GM21786 (cell line): ENCODE data around the gene GABRG3.

Experiments used
- ATAC-seq: cut with Tn5 transposase; IDR thresholded peaks from one replicate; pipeline ENCODE4 v1.9.1; 2021; ENCODE audit not compliant: unreplicated experiment

The GABRG3 gene

GRCh38 chr15:27457766-27458165 is 486.8 kb downstream of the GABRG3 start:
- no peak for ATAC-seq

- no peak for ATAC-seq
Measured at GRCh38 chr15:27458345-27459084, 487.5 kb downstream of the GABRG3 start.

GRCh38 chr15:27459836-27460235 is 488.9 kb downstream of the GABRG3 start:
- no peak for ATAC-seq

- ATAC-seq = no peak
Measured at GRCh38 chr15:27461181-27461580, 490.2 kb downstream of the GABRG3 start.

- no peak for ATAC-seq
Measured at GRCh38 chr15:27463525-27464088, 492.6 kb downstream of the GABRG3 start.

GRCh38 chr15:27464941-27465612 is 494.1 kb downstream of the GABRG3 start:
- ATAC-seq = no peak

- no peak for ATAC-seq
Measured at GRCh38 chr15:27466758-27467157, 495.8 kb downstream of the GABRG3 start.

- ATAC-seq = no peak
Measured at GRCh38 chr15:27468151-27468591, 497.2 kb downstream of the GABRG3 start.

GRCh38 chr15:27473845-27474244 is 502.9 kb downstream of the GABRG3 start:
- ATAC-seq = no peak

GRCh38 chr15:27475395-27475794 is 504.4 kb downstream of the GABRG3 start:
- no peak for ATAC-seq

GRCh38 chr15:27479296-27480140 is 508.5 kb downstream of the GABRG3 start:
- ATAC-seq = no peak

- ATAC-seq = no peak
Measured at GRCh38 chr15:27480141-27480530, 509.2 kb downstream of the GABRG3 start.

- ATAC-seq = no peak
Measured at GRCh38 chr15:27480642-27481041, 509.7 kb downstream of the GABRG3 start.

- ATAC-seq = no peak
Measured at GRCh38 chr15:27481768-27482167, 510.8 kb downstream of the GABRG3 start.

GRCh38 chr15:27482287-27482686 is 511.3 kb downstream of the GABRG3 start:
- no peak for ATAC-seq

- no peak for ATAC-seq
Measured at GRCh38 chr15:27483124-27483523, 512.1 kb downstream of the GABRG3 start.

- no peak for ATAC-seq
Measured at GRCh38 chr15:27485265-27485664, 514.3 kb downstream of the GABRG3 start.

- no peak for ATAC-seq
Measured at GRCh38 chr15:27486051-27486450, 515.1 kb downstream of the GABRG3 start.

GRCh38 chr15:27486683-27487647 is 516.0 kb downstream of the GABRG3 start:
- no peak for ATAC-seq

- ATAC-seq = no peak
Measured at GRCh38 chr15:27487846-27488245, 516.9 kb downstream of the GABRG3 start.
